GM12892 (cell line): ENCODE results near the gene MB21D2.

ENCODE experiments used
- POLR2A ChIP-seq: IDR thresholded peaks from 2 replicates; pipeline ENCODE4 v1.6.1; 2011; ENCODE audit warnings: low read depth, low read length, control low read depth
- POLR2AphosphoS5 ChIP-seq: IDR thresholded peaks from 2 replicates; pipeline ENCODE4 v1.6.1; 2011; ENCODE audit warnings: low read depth, low read length, control low read depth

GRCh38 chr3:192942625-192943024, 25.0 kb upstream of the MB21D2 start:
- TF ChIP-seq POLR2A (no peak), POLR2AphosphoS5 (no peak)
